Calu3 (cell line): ENCODE measurements around the gene TRPV6. TPM values are rescaled to one million over a fixed set of nuclear protein-coding genes. Genes with fewer than 3 reads are reported as not detected.

Source experiments
- BruUV-seq: library from RNA; stranded (reverse); fragments of 400-500 nt; replicated peaks from 2 replicates; lab custom pipeline; 2021; lab: Mats Ljungman, UMichigan
- CTCF ChIA-PET: fragments of 300-600 bp; sonication (Branson Sonifier 250); formaldehyde crosslinking; loops from one replicate; lab custom pipeline; 2022; ENCODE audit warnings: antibody characterized with exemption; lab: Charles Lee
- DNase-seq: peaks from one replicate; pipeline ENCODE4 v3.0.0; 2022
- H3K27ac Mint-ChIP-seq: one replicate; pipeline ENCODE4 v1.8.0; 2022; ENCODE audit warnings: mixed read lengths; ENCODE audit not compliant: unreplicated experiment
- H3K27me3 Mint-ChIP-seq: one replicate; pipeline ENCODE4 v1.8.0; 2022; ENCODE audit warnings: mixed read lengths; ENCODE audit not compliant: unreplicated experiment
- H3K36me3 Mint-ChIP-seq: one replicate; pipeline ENCODE4 v1.8.0; 2022; ENCODE audit warnings: mild to moderate bottlenecking, moderate library complexity, mixed read lengths; ENCODE audit not compliant: insufficient read depth, unreplicated experiment
- H3K4me1 Mint-ChIP-seq: one replicate; pipeline ENCODE4 v1.8.0; 2022; ENCODE audit warnings: mild to moderate bottlenecking, low read depth, mixed read lengths; ENCODE audit not compliant: unreplicated experiment
- H3K4me3 Mint-ChIP-seq: one replicate; pipeline ENCODE4 v1.8.0; 2022; ENCODE audit warnings: mild to moderate bottlenecking, low read depth, moderate library complexity, mixed read lengths; ENCODE audit not compliant: unreplicated experiment
- H3K9me3 Mint-ChIP-seq: one replicate; pipeline ENCODE4 v1.8.0; 2022; ENCODE audit warnings: low read depth, mixed read lengths; ENCODE audit not compliant: unreplicated experiment
- CTCF ChIP-seq: fragments of 200-600 bp; IDR thresholded peaks from one replicate; pipeline ENCODE4 v1.8.0; 2022; ENCODE audit warnings: antibody characterized with exemption; ENCODE audit not compliant: unreplicated experiment
- intact Hi-C: fragments of 100-400 bp; cut with micrococcal nuclease; formaldehyde crosslinking; loops from one replicate; pipeline ENCODE4 v1.10.0; 2022; ENCODE audit not compliant: unreplicated experiment
- total RNA-seq: library from RNA; stranded (reverse); gene quantifications from 2 replicates; pipeline ENCODE4 v1.2.3, GENCODE V29; 2022

The TRPV6 gene
- total RNA-seq, 1 experiment from 2014 or later, result 1.7 TPM

GRCh38 chr7:142925413-142925812 lies 39.9 kb upstream of the TRPV6 start:
- no peak for TF ChIP-seq CTCF
- BruUV-seq, result no TSS peak
- Mint-ChIP-seq H3K27ac (no peak overlapping the region), H3K27me3 (peaks cover 67% of the 10 kb centered on the region), H3K36me3 (no peaks in the 10 kb centered on the region), H3K4me3 (no peak overlapping the region), H3K4me1 (no peaks in the 10 kb centered on the region), H3K9me3 (no peaks in the 10 kb centered on the region)
- CTCF ChIA-PET, result interaction anchor here (1.0 to 1.1 kb wide), 2 partner anchors 15 to 35 kb away, joined by 3 read pairs; no protein-coding TSS in a partner anchor
- intact Hi-C loops, result no loop called here
- DNase-seq, result no peak

- Mint-ChIP-seq H3K9me3 (no peaks in the 10 kb centered on the region), H3K36me3 (no peaks in the 10 kb centered on the region), H3K4me1 (no peaks in the 10 kb centered on the region), H3K4me3 (no peak overlapping the region), H3K27ac (no peak overlapping the region), H3K27me3 (peaks cover 63% of the 10 kb centered on the region)
- DNase-seq, result no peak
- BruUV-seq, result no TSS peak
- no peak for TF ChIP-seq CTCF
- CTCF ChIA-PET, result no interaction called here
- intact Hi-C loops, result no loop called here
Observed at GRCh38 chr7:142923391-142923790, 37.8 kb upstream of the TRPV6 start.

- Mint-ChIP-seq H3K4me3 (no peak overlapping the region), H3K36me3 (no peaks in the 10 kb centered on the region), H3K4me1 (no peaks in the 10 kb centered on the region), H3K9me3 (no peaks in the 10 kb centered on the region), H3K27me3 (peaks cover 38% of the 10 kb centered on the region), H3K27ac (no peak overlapping the region)
- no peak for TF ChIP-seq CTCF
- CTCF ChIA-PET, result no interaction called here
- intact Hi-C loops, result no loop called here
- DNase-seq, result no peak
- BruUV-seq, result no TSS peak
Observed at GRCh38 chr7:142919656-142920055, 34.1 kb upstream of the TRPV6 start.

GRCh38 chr7:142918901-142919300 lies 33.4 kb upstream of the TRPV6 start:
- no TSS peak for BruUV-seq
- no peak overlapping the region for H3K27ac Mint-ChIP-seq
- H3K4me3 Mint-ChIP-seq, result no peak overlapping the region
- intact Hi-C loops, result no loop called here
- H3K27me3 Mint-ChIP-seq, result peaks cover 38% of the 10 kb centered on the region
- DNase-seq, result no peak
- no peak for TF ChIP-seq CTCF
- CTCF ChIA-PET, result no interaction called here
- peaks cover 7% of the 10 kb centered on the region for H3K4me1 Mint-ChIP-seq
- H3K9me3 Mint-ChIP-seq, result no peaks in the 10 kb centered on the region
- H3K36me3 Mint-ChIP-seq, result no peaks in the 10 kb centered on the region
